Measurements from ENCODE around the gene CTNNBL1.

The CTNNBL1 gene

DNA sequence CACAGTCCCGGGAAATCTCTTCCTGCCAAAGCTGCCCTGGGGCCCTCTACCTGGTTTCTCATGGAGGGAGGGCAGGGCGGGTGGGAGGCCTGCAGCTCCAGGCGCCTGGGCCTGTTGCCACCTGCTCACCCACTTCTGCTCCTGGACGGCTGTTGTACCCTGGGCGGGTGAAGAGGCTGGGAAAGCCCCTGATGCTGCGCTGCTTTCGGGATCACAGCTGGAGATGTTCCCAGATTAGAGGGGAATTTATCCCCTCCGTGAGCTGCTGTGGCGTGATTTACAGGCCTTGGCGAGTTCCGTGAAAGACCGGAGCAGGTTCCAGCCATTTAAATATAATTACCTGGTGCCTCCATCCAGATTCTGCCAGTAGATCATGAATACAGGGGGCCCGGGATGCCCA is 196.8 kb downstream of the CTNNBL1 start:
- TF ChIP-seq TAF1 (IDR thresholded peaks at IDR 0.05; ENCODE audit: low read depth, low read length) (no peak), POLR2A (IDR thresholded peaks at IDR 0.05; ENCODE audit: low read depth, low read length) (no peak), POU2F2 (IDR thresholded peaks at IDR 0.05; ENCODE audit: low read depth, low read length) (no peak), POLR2AphosphoS5 (IDR thresholded peaks at IDR 0.05; ENCODE audit: low read depth, low read length) (no peak), SPI1 (IDR thresholded peaks at IDR 0.05; ENCODE audit: low read depth, low read length) (no peak), PAX5 (IDR thresholded peaks at IDR 0.05; ENCODE audit: insufficient read depth, low read length, severe bottlenecking) (no peak)
- DNase-seq (ENCODE audit: insufficient read length, low spot score) (no peak), FAIRE-seq (no peak)

DNA sequence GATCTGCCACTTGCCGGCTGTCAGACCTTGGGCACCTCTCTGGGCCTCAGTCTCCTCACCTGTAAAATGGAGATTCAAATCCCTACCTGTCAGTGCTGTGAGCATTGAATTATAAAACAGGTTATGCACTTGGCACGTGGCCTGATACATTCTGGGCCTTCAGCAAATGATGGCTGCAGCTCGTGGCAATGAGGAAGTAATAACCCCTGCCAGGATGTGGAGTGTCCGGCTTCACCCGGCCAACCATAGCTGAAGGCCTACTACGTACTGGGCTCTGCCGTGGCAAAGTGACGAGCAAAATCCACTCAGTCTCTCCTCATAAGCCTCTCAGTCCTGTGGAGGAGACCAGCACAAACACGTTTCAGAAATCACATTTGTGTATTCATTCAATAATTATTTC is 198.2 kb downstream of the CTNNBL1 start:
- DNase-seq (ENCODE audit: insufficient read length, low spot score) (no peak), FAIRE-seq (no peak)
- TF ChIP-seq POLR2A (IDR thresholded peaks at IDR 0.05; ENCODE audit: low read depth, low read length): no peak
- TF ChIP-seq PAX5 (IDR thresholded peaks at IDR 0.05; ENCODE audit: insufficient read depth, low read length, severe bottlenecking): no peak
- no peak for TF ChIP-seq SPI1 (IDR thresholded peaks at IDR 0.05; ENCODE audit: low read depth, low read length)
- TF ChIP-seq POU2F2 (IDR thresholded peaks at IDR 0.05; ENCODE audit: low read depth, low read length): no peak
- no peak for TF ChIP-seq POLR2AphosphoS5 (IDR thresholded peaks at IDR 0.05; ENCODE audit: low read depth, low read length)
- TF ChIP-seq TAF1 (IDR thresholded peaks at IDR 0.05; ENCODE audit: low read depth, low read length): no peak

DNA sequence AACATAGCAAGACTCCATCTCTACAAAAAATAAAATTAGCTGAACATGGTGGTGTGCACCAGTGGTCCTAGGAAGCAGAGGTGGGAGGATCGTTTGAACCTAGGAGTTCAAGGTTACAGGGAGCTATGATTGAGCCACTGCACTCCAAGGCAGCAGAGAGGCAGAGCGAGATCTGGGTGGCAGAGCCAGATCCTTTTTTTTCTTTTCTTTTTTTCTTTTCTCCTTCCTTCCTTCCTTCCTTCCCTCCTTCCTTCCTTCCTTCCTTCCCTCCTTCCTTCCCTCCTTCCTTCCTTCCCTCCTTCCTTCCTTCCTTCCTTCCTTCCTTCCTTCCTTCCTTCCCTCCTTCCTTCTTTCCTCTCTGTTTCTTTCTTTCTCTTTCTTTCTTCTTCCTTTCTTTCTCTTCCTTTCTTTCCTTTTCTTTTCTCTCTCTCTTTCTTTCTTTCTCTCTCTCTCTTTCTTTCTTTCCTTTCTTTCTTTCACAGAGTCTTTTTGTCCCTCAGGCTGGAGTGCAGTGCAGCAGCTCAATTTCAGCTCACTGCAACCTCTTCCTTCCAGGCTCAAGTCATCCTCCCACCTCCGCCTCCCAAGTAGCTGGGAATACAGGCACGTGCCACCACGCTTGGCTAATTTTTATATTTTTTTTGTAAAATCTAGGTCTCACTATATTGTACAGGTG is 199.9 kb downstream of the CTNNBL1 start:
- DNase-seq (ENCODE audit: insufficient read length, low spot score) (no peak), FAIRE-seq (no peak)
- TF ChIP-seq POU2F2 (IDR thresholded peaks at IDR 0.05; ENCODE audit: low read depth, low read length) (no peak), POLR2A (IDR thresholded peaks at IDR 0.05; ENCODE audit: low read depth, low read length) (no peak), POLR2AphosphoS5 (IDR thresholded peaks at IDR 0.05; ENCODE audit: low read depth, low read length) (no peak), SPI1 (IDR thresholded peaks at IDR 0.05; ENCODE audit: low read depth, low read length) (no peak), PAX5 (IDR thresholded peaks at IDR 0.05; ENCODE audit: insufficient read depth, low read length, severe bottlenecking) (no peak), TAF1 (IDR thresholded peaks at IDR 0.05; ENCODE audit: low read depth, low read length) (no peak)

DNA sequence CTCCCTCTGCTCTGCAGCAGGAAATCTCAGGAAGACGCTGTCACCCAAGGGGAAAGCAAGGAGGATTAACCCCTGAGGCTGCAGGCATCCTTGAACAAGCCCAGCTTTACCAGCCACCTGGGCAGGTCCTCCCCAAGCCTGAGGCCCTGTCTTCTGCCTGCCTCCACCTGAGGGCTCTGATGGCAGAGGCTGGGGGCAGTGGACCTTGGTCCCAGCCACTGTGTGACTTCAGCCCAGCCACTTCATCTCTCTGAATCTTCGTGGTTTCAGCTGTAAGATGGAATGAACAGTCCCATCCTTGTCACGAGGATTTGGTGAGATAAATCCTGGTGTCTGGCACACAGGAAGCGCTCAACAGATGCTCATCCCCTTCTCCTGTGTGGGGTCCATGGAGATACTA is 200.6 kb downstream of the CTNNBL1 start:
- no peak for TF ChIP-seq POLR2A (IDR thresholded peaks at IDR 0.05; ENCODE audit: low read depth, low read length)
- no peak for TF ChIP-seq PAX5 (IDR thresholded peaks at IDR 0.05; ENCODE audit: insufficient read depth, low read length, severe bottlenecking)
- TF ChIP-seq POU2F2 (IDR thresholded peaks at IDR 0.05; ENCODE audit: low read depth, low read length): no peak
- TF ChIP-seq TAF1 (IDR thresholded peaks at IDR 0.05; ENCODE audit: low read depth, low read length): no peak
- TF ChIP-seq POLR2AphosphoS5 (IDR thresholded peaks at IDR 0.05; ENCODE audit: low read depth, low read length): no peak
- no peak for TF ChIP-seq SPI1 (IDR thresholded peaks at IDR 0.05; ENCODE audit: low read depth, low read length)
- DNase-seq (ENCODE audit: insufficient read length, low spot score) (no peak), FAIRE-seq (no peak)

DNA sequence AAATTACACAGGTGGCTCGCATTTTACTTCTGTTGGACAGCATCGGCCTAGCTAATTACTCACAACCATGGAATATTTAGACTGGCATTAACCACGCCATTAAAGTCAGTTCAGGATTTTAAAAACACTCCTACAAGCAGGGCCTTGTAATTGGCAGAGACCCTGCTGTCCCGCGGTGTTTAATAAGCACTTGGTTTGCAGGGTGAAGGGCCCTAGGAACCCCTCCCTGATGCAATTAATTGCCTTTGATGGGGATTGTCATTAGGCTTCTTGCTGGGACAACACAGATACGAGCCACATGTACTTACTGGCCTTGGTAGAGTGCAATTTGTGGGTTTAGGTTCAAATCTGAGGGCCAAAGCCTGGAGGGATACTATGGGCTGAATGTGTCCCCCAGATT is 201.3 kb downstream of the CTNNBL1 start:
- DNase-seq (ENCODE audit: insufficient read length, low spot score): no peak
- FAIRE-seq: no peak
- TF ChIP-seq TAF1 (IDR thresholded peaks at IDR 0.05; ENCODE audit: low read depth, low read length) (no peak), PAX5 (IDR thresholded peaks at IDR 0.05; ENCODE audit: insufficient read depth, low read length, severe bottlenecking) (no peak), POLR2AphosphoS5 (IDR thresholded peaks at IDR 0.05; ENCODE audit: low read depth, low read length) (no peak), SPI1 (IDR thresholded peaks at IDR 0.05; ENCODE audit: low read depth, low read length) (no peak), POLR2A (IDR thresholded peaks at IDR 0.05; ENCODE audit: low read depth, low read length) (no peak), POU2F2 (IDR thresholded peaks at IDR 0.05; ENCODE audit: low read depth, low read length) (no peak)

DNA sequence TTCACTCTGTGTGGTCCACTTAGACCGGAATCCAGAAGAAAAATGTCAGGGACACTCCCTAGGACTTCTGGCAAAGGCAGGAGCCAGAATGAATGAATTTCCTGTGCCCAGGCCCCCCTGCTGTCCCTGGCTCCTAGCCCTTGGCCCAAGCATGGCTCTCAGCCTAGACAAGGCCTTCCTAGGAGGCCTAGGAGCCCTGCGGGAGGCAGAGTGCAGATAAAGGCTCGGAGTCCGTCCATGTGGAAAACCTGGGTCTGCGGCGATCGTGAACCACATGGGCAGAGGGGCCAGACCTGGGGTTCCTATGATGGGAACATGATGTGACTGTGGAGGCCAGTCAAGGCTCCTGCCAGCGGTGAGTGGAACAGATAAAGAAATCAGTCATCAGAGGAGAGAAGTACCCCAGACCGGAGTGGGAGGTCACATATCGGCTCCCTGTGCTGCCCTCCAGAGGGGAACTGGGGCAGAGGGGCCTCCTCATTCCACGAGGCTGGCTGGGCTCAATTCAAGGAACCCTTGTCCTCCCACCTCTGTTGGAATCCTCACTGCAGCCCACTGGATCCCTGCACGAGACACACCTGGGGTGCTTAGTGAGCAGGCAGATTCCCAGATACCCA is 203.2 kb downstream of the CTNNBL1 start:
- TF ChIP-seq PAX5 (IDR thresholded peaks at IDR 0.05; ENCODE audit: insufficient read depth, low read length, severe bottlenecking) (no peak), TAF1 (IDR thresholded peaks at IDR 0.05; ENCODE audit: low read depth, low read length) (no peak), POU2F2 (IDR thresholded peaks at IDR 0.05; ENCODE audit: low read depth, low read length) (no peak), POLR2A (IDR thresholded peaks at IDR 0.05; ENCODE audit: low read depth, low read length) (no peak), SPI1 (IDR thresholded peaks at IDR 0.05; ENCODE audit: low read depth, low read length) (no peak), POLR2AphosphoS5 (IDR thresholded peaks at IDR 0.05; ENCODE audit: low read depth, low read length) (no peak)
- no peak for FAIRE-seq
- no peak for DNase-seq (ENCODE audit: insufficient read length, low spot score)

DNA sequence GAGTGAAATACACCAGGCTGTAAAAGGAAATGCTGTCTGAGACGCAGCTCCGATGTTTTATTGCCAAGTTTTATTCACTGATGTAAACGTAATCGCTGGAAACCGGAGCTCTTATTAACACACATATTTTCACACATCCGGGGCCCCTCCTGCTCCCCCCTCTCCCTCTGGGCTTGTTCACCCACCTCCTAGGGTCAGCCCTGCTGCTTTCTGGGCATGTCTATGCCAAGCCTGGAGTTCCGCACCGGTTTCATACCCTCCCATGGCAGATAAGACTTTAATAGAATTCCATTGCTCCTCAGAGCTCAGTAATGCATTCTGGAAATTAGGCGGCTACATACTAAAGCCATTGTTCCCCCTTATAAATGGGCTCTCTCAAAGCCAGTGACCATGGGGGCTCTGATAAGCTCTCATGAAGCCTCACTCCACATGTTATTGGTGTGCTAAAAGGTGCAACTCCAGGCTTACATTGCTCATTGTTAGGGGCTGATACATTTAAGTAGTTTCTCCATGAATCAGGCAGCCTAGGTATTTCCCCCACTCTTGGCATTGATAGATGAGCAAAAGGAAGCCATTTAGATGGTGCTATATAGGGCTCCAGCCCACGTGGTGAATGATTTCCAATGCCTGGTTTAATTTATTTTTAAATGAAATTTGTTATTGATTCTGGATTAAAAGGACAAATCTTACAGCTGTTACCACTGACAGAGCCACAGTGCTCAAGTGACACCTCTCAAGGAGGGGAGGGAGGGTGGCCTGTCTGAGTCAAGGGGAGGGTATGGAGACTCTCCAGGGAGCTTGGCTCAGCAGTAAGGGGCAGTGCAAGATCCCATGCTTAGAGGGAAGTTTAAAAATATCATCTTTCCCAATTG is 204.6 kb downstream of the CTNNBL1 start:
- TF ChIP-seq TAF1 (IDR thresholded peaks at IDR 0.05; ENCODE audit: low read depth, low read length): no peak
- TF ChIP-seq PAX5 (IDR thresholded peaks at IDR 0.05; ENCODE audit: insufficient read depth, low read length, severe bottlenecking): no peak
- no peak for TF ChIP-seq POU2F2 (IDR thresholded peaks at IDR 0.05; ENCODE audit: low read depth, low read length)
- no peak for TF ChIP-seq POLR2A (IDR thresholded peaks at IDR 0.05; ENCODE audit: low read depth, low read length)
- no peak for TF ChIP-seq POLR2AphosphoS5 (IDR thresholded peaks at IDR 0.05; ENCODE audit: low read depth, low read length)
- no peak for DNase-seq (ENCODE audit: insufficient read length, low spot score)
- FAIRE-seq: no peak

DNA sequence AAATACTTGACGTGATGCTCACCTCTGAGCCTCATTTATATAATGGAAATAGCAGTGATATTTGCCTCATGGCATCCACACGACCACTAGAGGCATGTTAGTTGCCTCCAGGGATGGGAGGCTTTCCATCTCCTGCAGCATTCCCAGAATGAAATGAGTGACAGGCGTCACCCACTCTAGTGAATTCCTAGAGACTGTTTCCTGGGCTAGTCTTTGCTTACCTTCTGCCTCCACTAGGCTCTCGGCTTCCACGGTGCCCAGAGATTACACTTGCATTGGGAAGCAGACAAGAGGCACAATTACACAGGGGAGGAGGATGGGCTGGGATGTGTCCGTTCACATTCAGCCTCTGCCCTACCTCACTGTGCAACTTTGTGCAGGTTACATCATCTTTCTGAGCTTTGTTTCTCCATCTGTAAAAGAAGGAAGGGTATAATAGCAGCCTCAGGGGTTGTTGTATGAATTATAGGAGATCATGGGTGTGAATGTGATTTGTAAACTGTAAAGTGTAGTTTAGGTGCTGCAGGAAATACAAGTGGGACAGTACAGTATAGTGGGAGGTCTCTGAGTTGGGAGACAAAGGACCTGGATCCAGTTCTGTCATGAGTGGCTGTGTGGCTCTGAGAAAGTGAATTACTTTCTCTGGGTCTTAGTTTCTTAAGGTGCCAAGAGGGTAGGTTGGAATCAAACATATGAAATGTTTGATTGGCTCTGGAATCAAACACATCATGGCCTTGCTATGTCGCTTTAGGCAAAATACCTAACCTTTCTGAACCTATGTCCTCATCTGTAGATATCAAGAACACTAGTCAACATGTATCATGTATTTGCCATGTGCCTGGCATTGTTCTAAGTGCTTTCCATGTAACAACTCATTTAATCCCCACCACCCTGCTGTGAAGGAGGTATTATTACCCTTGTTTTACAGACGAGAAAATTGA is 205.5 kb downstream of the CTNNBL1 start:
- FAIRE-seq (no peak), DNase-seq (ENCODE audit: insufficient read length, low spot score) (no peak)
- TF ChIP-seq SPI1 (IDR thresholded peaks at IDR 0.05; ENCODE audit: low read depth, low read length): no peak
- no peak for TF ChIP-seq POLR2A (IDR thresholded peaks at IDR 0.05; ENCODE audit: low read depth, low read length)
- no peak for TF ChIP-seq PAX5 (IDR thresholded peaks at IDR 0.05; ENCODE audit: insufficient read depth, low read length, severe bottlenecking)
- TF ChIP-seq POLR2AphosphoS5 (IDR thresholded peaks at IDR 0.05; ENCODE audit: low read depth, low read length): no peak
- TF ChIP-seq TAF1 (IDR thresholded peaks at IDR 0.05; ENCODE audit: low read depth, low read length): no peak
- TF ChIP-seq POU2F2 (IDR thresholded peaks at IDR 0.05; ENCODE audit: low read depth, low read length): no peak
